Mesendoderm (in vitro differentiated cells): ENCODE measurements around the gene TOB2.

ENCODE experiments used
- DNase-seq: peaks from one replicate; pipeline ENCODE4 v3.0.0; 2013
- H2AK5ac ChIP-seq: 2 replicates; pipeline ENCODE4 v1.6.1; 2013; ENCODE audit warnings: low read length, inconsistent platforms
- H2BK120ac ChIP-seq: 2 replicates; pipeline ENCODE4 v1.6.1; 2013; ENCODE audit warnings: low read depth, mild to moderate bottlenecking, low read length, moderate library complexity, mixed read lengths
- H2BK15ac ChIP-seq: replicated peaks from 2 replicates; pipeline ENCODE4 v1.6.1; 2013; ENCODE audit warnings: low read depth, mild to moderate bottlenecking, moderate library complexity
- H2BK5ac ChIP-seq: 2 replicates; pipeline ENCODE4 v1.6.1; 2013; ENCODE audit warnings: low read length, inconsistent platforms
- H3K18ac ChIP-seq: 2 replicates; pipeline ENCODE4 v1.6.1; 2013; ENCODE audit warnings: mild to moderate bottlenecking, low read length, mixed read lengths
- H3K23ac ChIP-seq: one replicate; pipeline ENCODE4 v1.6.1; 2013; ENCODE audit warnings: low read length
- H3K27ac ChIP-seq: 2 replicates; pipeline ENCODE4 v1.5.1; 2013; ENCODE audit warnings: low read depth, mild to moderate bottlenecking, inconsistent platforms, low read length, moderate library complexity
- H3K27me3 ChIP-seq: 2 replicates; pipeline ENCODE4 v1.6.1; 2013; ENCODE audit warnings: low read length, control low read depth, mild to moderate bottlenecking, inconsistent platforms; ENCODE audit not compliant: insufficient read depth, poor library complexity
- H3K36me3 ChIP-seq: 2 replicates; pipeline ENCODE4 v1.6.1; 2013; ENCODE audit warnings: low read length, inconsistent platforms; ENCODE audit not compliant: control insufficient read depth, insufficient read depth
- H3K4ac ChIP-seq: one replicate; pipeline ENCODE4 v1.6.1; 2013; ENCODE audit warnings: low read depth, mild to moderate bottlenecking, low read length, moderate library complexity
- H3K4me1 ChIP-seq: 2 replicates; pipeline ENCODE4 v1.6.1; 2013; ENCODE audit warnings: low read depth, low read length, inconsistent platforms; ENCODE audit not compliant: control insufficient read depth
- H3K4me2 ChIP-seq: 2 replicates; pipeline ENCODE4 v1.6.1; 2013; ENCODE audit warnings: low read length
- H3K4me3 ChIP-seq: 2 replicates; pipeline ENCODE4 v1.5.1; 2013; ENCODE audit warnings: mild to moderate bottlenecking, low read length
- H3K56ac ChIP-seq: one replicate; pipeline ENCODE4 v1.6.1; 2013; ENCODE audit warnings: low read length
- H3K79me1 ChIP-seq: 2 replicates; pipeline ENCODE4 v1.6.1; 2013; ENCODE audit warnings: low read length, inconsistent platforms
- H3K79me2 ChIP-seq: 2 replicates; pipeline ENCODE4 v1.6.1; 2013; ENCODE audit warnings: mild to moderate bottlenecking, low read length; ENCODE audit not compliant: control insufficient read depth, insufficient read depth
- H3K9ac ChIP-seq: 2 replicates; pipeline ENCODE4 v1.6.1; 2013; ENCODE audit warnings: low read length, inconsistent platforms
- H4K5ac ChIP-seq: one replicate; pipeline ENCODE4 v1.6.1; 2013; ENCODE audit warnings: low read length
- H4K8ac ChIP-seq: one replicate; pipeline ENCODE4 v1.6.1; 2013; ENCODE audit warnings: low read depth, mild to moderate bottlenecking, control low read depth, low read length, moderate library complexity
- WGBS: extraction: QIAGEN DNeasy Blood & Tissue Kit; methylation state at CpG from one replicate; pipeline ENCODE4 v1.1.7; 2013; ENCODE audit warnings: low lambda C conversion rate, missing lambda C conversion rate; ENCODE audit not compliant: insufficient coverage; ENCODE audit errors: extremely low coverage; 5-methylcytosine and 5-hydroxymethylcytosine counted together

Gene TOB2

GRCh38 chr22:41485033-41485432 is 38.4 kb upstream of the TOB2 start:
- H3K23ac ChIP-seq, result no peak overlapping the region
- peaks cover 29% of the 10 kb centered on the region for H3K79me1 ChIP-seq
- DNase-seq, result no peak
- no peak overlapping the region for H3K4me2 ChIP-seq
- H2BK15ac ChIP-seq, result no peak overlapping the region
- H3K9ac ChIP-seq, result no peak overlapping the region
- no peak overlapping the region for H2AK5ac ChIP-seq
- H3K4me1 ChIP-seq, result no peaks in the 10 kb centered on the region
- no peak overlapping the region for H2BK120ac ChIP-seq
- H4K5ac ChIP-seq, result no peak overlapping the region
- H3K27me3 ChIP-seq, result no peaks in the 10 kb centered on the region
- WGBS, result no CpG with 5 or more reads among the region's 7 CpGs
- H4K8ac ChIP-seq, result no peak overlapping the region
- no peak overlapping the region for H3K4ac ChIP-seq
- H3K18ac ChIP-seq, result no peak overlapping the region
- no peak overlapping the region for H3K4me3 ChIP-seq
- no peak overlapping the region for H3K27ac ChIP-seq
- no peaks in the 10 kb centered on the region for H3K36me3 ChIP-seq
- H3K56ac ChIP-seq, result no peak overlapping the region
- peaks cover 24% of the 10 kb centered on the region for H3K79me2 ChIP-seq
- no peak overlapping the region for H2BK5ac ChIP-seq

- DNase-seq, result no peak
- no peak overlapping the region for H3K4me3 ChIP-seq
These were observed 35.8 kb upstream of the TOB2 start for GRCh38 chr22:41482319-41482935.

GRCh38 chr22:41481925-41482318 is 35.3 kb upstream of the TOB2 start:
- Histone ChIP-seq H3K36me3 (no peaks in the 10 kb centered on the region), H3K23ac (no peak overlapping the region), H3K27me3 (no peaks in the 10 kb centered on the region), H4K5ac (no peak overlapping the region), H3K4me1 (no peaks in the 10 kb centered on the region), H2BK120ac (no peak overlapping the region), H2BK15ac (no peak overlapping the region), H2AK5ac (no peak overlapping the region), H3K27ac (no peak overlapping the region), H3K79me2 (peaks cover 24% of the 10 kb centered on the region), H3K56ac (peak overlapping the region; percentile 25), H3K9ac (no peak overlapping the region), H3K4me3 (no peak overlapping the region), H3K4me2 (no peak overlapping the region), H4K8ac (no peak overlapping the region), H3K18ac (no peak overlapping the region), H2BK5ac (no peak overlapping the region), H3K4ac (no peak overlapping the region), H3K79me1 (peaks cover 23% of the 10 kb centered on the region)
- DNase-seq, result no peak
- WGBS, result no CpG with 5 or more reads among the region's 5 CpGs

More at GRCh38 chr22:41482319-41482935, 35.8 kb upstream of the TOB2 start:
- no peak overlapping the region for H2BK120ac ChIP-seq
- no peak overlapping the region for H2BK5ac ChIP-seq
- H4K5ac ChIP-seq, result no peak overlapping the region
- no peaks in the 10 kb centered on the region for H3K36me3 ChIP-seq
- H3K4ac ChIP-seq, result no peak overlapping the region
- H3K79me2 ChIP-seq, result peaks cover 24% of the 10 kb centered on the region
- H3K27ac ChIP-seq, result no peak overlapping the region
- no peak overlapping the region for H3K4me2 ChIP-seq
- no peak overlapping the region for H2BK15ac ChIP-seq
- no peaks in the 10 kb centered on the region for H3K4me1 ChIP-seq
- H3K79me1 ChIP-seq, result peaks cover 25% of the 10 kb centered on the region
- no peaks in the 10 kb centered on the region for H3K27me3 ChIP-seq
- H3K56ac ChIP-seq, result no peak overlapping the region
- H3K23ac ChIP-seq, result no peak overlapping the region
- H2AK5ac ChIP-seq, result no peak overlapping the region
- no CpG with 5 or more reads among the region's 2 CpGs for WGBS
- no peak overlapping the region for H4K8ac ChIP-seq
- no peak overlapping the region for H3K18ac ChIP-seq
- H3K9ac ChIP-seq, result no peak overlapping the region

- H3K4me1 ChIP-seq, result no peaks in the 10 kb centered on the region
- no peak overlapping the region for H4K8ac ChIP-seq
- H2BK15ac ChIP-seq, result no peak overlapping the region
- no peak overlapping the region for H2BK5ac ChIP-seq
- H3K23ac ChIP-seq, result no peak overlapping the region
- no peak overlapping the region for H3K4ac ChIP-seq
- no peak overlapping the region for H3K56ac ChIP-seq
- H3K79me2 ChIP-seq, result peaks cover 24% of the 10 kb centered on the region
- peak; percentile 23 for DNase-seq
- no peaks in the 10 kb centered on the region for H3K36me3 ChIP-seq
- H3K27me3 ChIP-seq, result no peaks in the 10 kb centered on the region
- no peak overlapping the region for H3K9ac ChIP-seq
- no peak overlapping the region for H3K18ac ChIP-seq
- H3K4me2 ChIP-seq, result no peak overlapping the region
- no peak overlapping the region for H3K4me3 ChIP-seq
- peaks cover 23% of the 10 kb centered on the region for H3K79me1 ChIP-seq
- H2AK5ac ChIP-seq, result no peak overlapping the region
- WGBS, result no CpG with 5 or more reads among the region's 15 CpGs
- no peak overlapping the region for H3K27ac ChIP-seq
- H4K5ac ChIP-seq, result no peak overlapping the region
- no peak overlapping the region for H2BK120ac ChIP-seq
These were observed 34.7 kb upstream of the TOB2 start for GRCh38 chr22:41481131-41481830.

GRCh38 chr22:41480397-41480735 is 33.8 kb upstream of the TOB2 start:
- DNase-seq, result no peak

More at GRCh38 chr22:41480397-41480735, 33.8 kb upstream of the TOB2 start:
- H3K4me3 ChIP-seq, result no peak overlapping the region
- H3K9ac ChIP-seq, result no peak overlapping the region
- H3K56ac ChIP-seq, result no peak overlapping the region
- H2BK5ac ChIP-seq, result no peak overlapping the region
- H3K4me2 ChIP-seq, result no peak overlapping the region
- no peak overlapping the region for H4K8ac ChIP-seq
- H2BK120ac ChIP-seq, result no peak overlapping the region
- no peak overlapping the region for H3K4ac ChIP-seq
- no peaks in the 10 kb centered on the region for H3K36me3 ChIP-seq
- no peaks in the 10 kb centered on the region for H3K4me1 ChIP-seq
- no peak overlapping the region for H3K27ac ChIP-seq
- H3K23ac ChIP-seq, result no peak overlapping the region
- no peak overlapping the region for H4K5ac ChIP-seq
- no peaks in the 10 kb centered on the region for H3K27me3 ChIP-seq
- H3K79me2 ChIP-seq, result peaks cover 24% of the 10 kb centered on the region
- no peak overlapping the region for H2AK5ac ChIP-seq
- peaks cover 20% of the 10 kb centered on the region for H3K79me1 ChIP-seq
- no peak overlapping the region for H3K18ac ChIP-seq
- WGBS, result no CpG with 5 or more reads among the region's 7 CpGs
- no peak overlapping the region for H2BK15ac ChIP-seq
